GM23338 (cell line): ENCODE measurements around the gene MAN1A2. TPM values are rescaled to one million over a fixed set of nuclear protein-coding genes. Genes with fewer than 3 reads are reported as not detected.

ENCODE experiments used
- ATAC-seq: fragments of 200-7000 bp; cut with Tn5 transposase; 3 replicates; pipeline ENCODE4 v1.9.1; 2020
- DNase-seq: peaks from one replicate; pipeline ENCODE4 v3.0.0-alpha.2; 2015; ENCODE audit warnings: low spot score
- H2AFZ ChIP-seq: fragments of 200-600 bp; sonication (generic); 2 replicates; pipeline ENCODE4 v1.8.0; 2016; ENCODE audit warnings: antibody characterized with exemption, mild to moderate bottlenecking, moderate library complexity
- H3F3A ChIP-seq: fragments of 200-600 bp; sonication (generic); replicated peaks from 2 replicates; pipeline ENCODE4 v1.8.0; 2017; ENCODE audit warnings: antibody characterized with exemption, mixed run types, low read depth
- H3K27ac ChIP-seq: fragments of 200-600 bp; sonication (generic); 2 replicates; pipeline ENCODE4 v1.6.1; 2016; ENCODE audit warnings: low read depth
- H3K27me3 ChIP-seq: fragments of 200-600 bp; sonication (generic); 2 replicates; pipeline ENCODE4 v1.8.0; 2016; ENCODE audit warnings: mild to moderate bottlenecking, mixed run types, moderate library complexity; ENCODE audit not compliant: insufficient read depth
- H3K36me3 ChIP-seq: fragments of 200-600 bp; sonication (generic); 2 replicates; pipeline ENCODE4 v1.8.0; 2016; ENCODE audit warnings: mild to moderate bottlenecking; ENCODE audit not compliant: insufficient read depth
- H3K4me1 ChIP-seq: fragments of 200-600 bp; sonication (generic); 2 replicates; pipeline ENCODE4 v1.8.0; 2016; ENCODE audit warnings: mild to moderate bottlenecking, moderate library complexity; ENCODE audit not compliant: insufficient read depth
- H3K4me2 ChIP-seq: fragments of 200-600 bp; sonication (generic); 2 replicates; pipeline ENCODE4 v1.7.1; 2017; ENCODE audit warnings: mixed run types
- H3K4me3 ChIP-seq: fragments of 200-600 bp; sonication (generic); 2 replicates; pipeline ENCODE4 v1.6.1; 2016; ENCODE audit warnings: mixed run types
- H3K79me2 ChIP-seq: fragments of 200-600 bp; sonication (generic); replicated peaks from 2 replicates; pipeline ENCODE4 v1.8.0; 2017; ENCODE audit warnings: mild to moderate bottlenecking; ENCODE audit not compliant: insufficient read depth
- H3K9me2 ChIP-seq: fragments of 200-600 bp; sonication (generic); 2 replicates; pipeline ENCODE4 v1.8.0; 2017; ENCODE audit not compliant: insufficient read depth
- H4K20me1 ChIP-seq: fragments of 200-600 bp; sonication (generic); replicated peaks from 2 replicates; pipeline ENCODE4 v1.8.0; 2017; ENCODE audit warnings: mild to moderate bottlenecking; ENCODE audit not compliant: insufficient read depth
- H3K27ac Mint-ChIP-seq: 2 replicates; pipeline ENCODE4 v1.8.0; 2020; ENCODE audit warnings: inconsistent platforms, mild to moderate bottlenecking, moderate library complexity, mixed read lengths
- H3K27me3 Mint-ChIP-seq: 3 replicates; pipeline ENCODE4 v1.8.0; 2022; ENCODE audit warnings: low read depth, mild to moderate bottlenecking, moderate library complexity, mixed read lengths, inconsistent platforms; ENCODE audit not compliant: insufficient read depth, poor library complexity
- H3K36me3 Mint-ChIP-seq: 3 replicates; pipeline ENCODE4 v1.8.0; 2021; ENCODE audit warnings: low read depth, mild to moderate bottlenecking, inconsistent platforms, moderate library complexity, mixed read lengths
- H3K4me1 Mint-ChIP-seq: 3 replicates; pipeline ENCODE4 v1.8.0; 2020; ENCODE audit warnings: mild to moderate bottlenecking, inconsistent platforms, mixed read lengths
- H3K4me3 Mint-ChIP-seq: 3 replicates; pipeline ENCODE4 v1.8.0; 2021; ENCODE audit warnings: moderate library complexity, mild to moderate bottlenecking, inconsistent platforms, mixed read lengths
- H3K9me3 Mint-ChIP-seq: 3 replicates; pipeline ENCODE4 v1.8.0; 2020; ENCODE audit warnings: moderate library complexity, mild to moderate bottlenecking, inconsistent platforms, mixed read lengths
- CREB1 ChIP-seq: fragments of 250-450 bp; sonication (Bioruptor Pico); IDR thresholded peaks from 2 replicates; pipeline ENCODE4 v1.5.0; 2020; ENCODE audit warnings: low read depth, mild to moderate bottlenecking, moderate library complexity
- EZH2 ChIP-seq: fragments of 200-600 bp; sonication (generic); IDR thresholded peaks from one replicate; pipeline ENCODE4 v1.8.0; 2017; ENCODE audit warnings: antibody characterized with exemption, mild to moderate bottlenecking, low read depth; ENCODE audit not compliant: unreplicated experiment
- EZH2phosphoT487 ChIP-seq: fragments of 200-600 bp; sonication (generic); IDR thresholded peaks from one replicate; pipeline ENCODE4 v1.8.1; 2018; ENCODE audit warnings: antibody characterized with exemption; ENCODE audit not compliant: unreplicated experiment
- JUNB ChIP-seq: IDR thresholded peaks from one replicate; pipeline ENCODE4 v1.6.1; 2016; ENCODE audit warnings: antibody characterized with exemption; ENCODE audit not compliant: unreplicated experiment
- NANOG ChIP-seq: IDR thresholded peaks from 2 replicates; pipeline ENCODE4 v1.6.1; 2016; ENCODE audit warnings: antibody characterized with exemption, borderline replicate concordance
- POLR2AphosphoS5 ChIP-seq: IDR thresholded peaks from 2 replicates; pipeline ENCODE4 v1.6.1; 2016; ENCODE audit warnings: antibody characterized with exemption, low read depth
- STAT1 ChIP-seq: IDR thresholded peaks from one replicate; pipeline ENCODE4 v1.6.1; 2016; ENCODE audit warnings: antibody characterized with exemption; ENCODE audit not compliant: unreplicated experiment
- ZNF114 ChIP-seq: fragments of 250-450 bp; sonication (Bioruptor Pico); IDR thresholded peaks from 2 replicates; pipeline ENCODE4 v1.5.0; 2020; ENCODE audit warnings: mild to moderate bottlenecking, moderate library complexity
- ZNF331 ChIP-seq: fragments of 250-450 bp; sonication (Bioruptor Pico); IDR thresholded peaks from 2 replicates; pipeline ENCODE4 v1.5.0; 2020; ENCODE audit warnings: low read depth, mild to moderate bottlenecking, moderate library complexity
- polyA plus RNA-seq: library from polyadenylated mRNA; unstranded; fragments of >200 nt; fragmentation: Nextera tagmentation; extraction: Ambion mirVana; gene quantifications from 2 replicates; pipeline ENCODE4 v1.2.1, GENCODE V29; 2016
- total RNA-seq: library from RNA; depleted of rRNA; stranded (reverse); fragments of >200 nt; shearing (Covaris generic); gene quantifications from 2 replicates; pipeline ENCODE4 v1.2.3, GENCODE V29; 2014
- TF ChIP-seq, protein P1 (sequence below): IDR thresholded peaks from one replicate; pipeline ENCODE4 v1.6.1; 2018; ENCODE audit warnings: antibody characterized with exemption; ENCODE audit not compliant: unreplicated experiment
- TF ChIP-seq, protein P2 (sequence below): IDR thresholded peaks from 2 replicates; pipeline ENCODE4 v1.6.1; 2016; ENCODE audit warnings: antibody characterized with exemption
- TF ChIP-seq, protein P3 (sequence below), 2 experiments: fragments of 200-600 bp in 1 of 2; sonication (generic) in 1 of 2; conservative IDR thresholded peaks; 2 replicates each; pipeline versions ENCODE4 v1.5.1 to v1.6.1; 2016 to 2017; ENCODE audit warnings: antibody characterized with exemption in 2 of 2, low read depth in 2 of 2, mild to moderate bottlenecking in 2 of 2, moderate library complexity in 1 of 2
- TF ChIP-seq, protein P4 (sequence below): fragments of 250-450 bp; sonication (Bioruptor Pico); IDR thresholded peaks from 2 replicates; pipeline ENCODE4 v1.5.0; 2020; ENCODE audit warnings: mild to moderate bottlenecking, moderate library complexity

Gene MAN1A2
- total and polyA plus RNA-seq, 2 experiments from 2014 or later = 18.6 to 22.2 TPM

DNA sequence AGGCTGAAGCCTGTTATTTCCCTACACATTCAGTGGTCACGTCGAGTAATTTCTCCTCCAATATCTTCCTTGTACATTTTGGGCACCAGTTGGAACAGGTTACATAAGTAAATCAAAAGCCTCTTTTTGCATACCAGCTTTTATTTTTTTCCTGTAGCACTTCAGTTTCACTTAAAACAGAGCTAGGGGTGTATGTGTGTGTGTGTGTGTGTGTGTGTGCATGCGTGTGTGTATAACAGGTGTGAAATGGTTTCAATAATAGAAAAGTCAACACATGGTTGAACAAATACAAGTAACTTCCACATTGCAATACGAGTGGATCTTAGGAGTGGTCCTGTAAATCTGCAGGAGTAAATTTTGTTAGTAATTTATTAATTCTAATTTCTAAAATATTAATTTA is 3.0 kb upstream of the MAN1A2 start:
- H3K4me2 ChIP-seq = no peak overlapping the region
- H3F3A ChIP-seq = no peaks in the 10 kb centered on the region
- ATAC-seq (no peak), DNase-seq (no peak)
- H3K79me2 ChIP-seq = peaks cover 13% of the 10 kb centered on the region
- peaks cover 24% of the 10 kb centered on the region for H3K4me1 Mint-ChIP-seq
- H3K4me1 ChIP-seq = peaks cover 21% of the 10 kb centered on the region
- H3K4me3 ChIP-seq = no peak overlapping the region
- H3K9me3 Mint-ChIP-seq = peaks cover 3% of the 10 kb centered on the region; the same call in 2 of the 3 replicates
- no peaks in the 10 kb centered on the region for H4K20me1 ChIP-seq
- H3K36me3 Mint-ChIP-seq = no peaks in the 10 kb centered on the region; the same call in 2 of the 3 replicates
- no peak overlapping the region for H3K4me3 Mint-ChIP-seq
- no peaks in the 10 kb centered on the region for H3K36me3 ChIP-seq
- H3K27ac Mint-ChIP-seq = no peak overlapping the region
- peaks cover 10% of the 10 kb centered on the region for H3K27me3 Mint-ChIP-seq
- H3K27ac ChIP-seq = no peak overlapping the region
- H3K9me2 ChIP-seq = peaks cover 14% of the 10 kb centered on the region
- H3K27me3 ChIP-seq = peaks cover 30% of the 10 kb centered on the region
- TF ChIP-seq, protein P1, sequence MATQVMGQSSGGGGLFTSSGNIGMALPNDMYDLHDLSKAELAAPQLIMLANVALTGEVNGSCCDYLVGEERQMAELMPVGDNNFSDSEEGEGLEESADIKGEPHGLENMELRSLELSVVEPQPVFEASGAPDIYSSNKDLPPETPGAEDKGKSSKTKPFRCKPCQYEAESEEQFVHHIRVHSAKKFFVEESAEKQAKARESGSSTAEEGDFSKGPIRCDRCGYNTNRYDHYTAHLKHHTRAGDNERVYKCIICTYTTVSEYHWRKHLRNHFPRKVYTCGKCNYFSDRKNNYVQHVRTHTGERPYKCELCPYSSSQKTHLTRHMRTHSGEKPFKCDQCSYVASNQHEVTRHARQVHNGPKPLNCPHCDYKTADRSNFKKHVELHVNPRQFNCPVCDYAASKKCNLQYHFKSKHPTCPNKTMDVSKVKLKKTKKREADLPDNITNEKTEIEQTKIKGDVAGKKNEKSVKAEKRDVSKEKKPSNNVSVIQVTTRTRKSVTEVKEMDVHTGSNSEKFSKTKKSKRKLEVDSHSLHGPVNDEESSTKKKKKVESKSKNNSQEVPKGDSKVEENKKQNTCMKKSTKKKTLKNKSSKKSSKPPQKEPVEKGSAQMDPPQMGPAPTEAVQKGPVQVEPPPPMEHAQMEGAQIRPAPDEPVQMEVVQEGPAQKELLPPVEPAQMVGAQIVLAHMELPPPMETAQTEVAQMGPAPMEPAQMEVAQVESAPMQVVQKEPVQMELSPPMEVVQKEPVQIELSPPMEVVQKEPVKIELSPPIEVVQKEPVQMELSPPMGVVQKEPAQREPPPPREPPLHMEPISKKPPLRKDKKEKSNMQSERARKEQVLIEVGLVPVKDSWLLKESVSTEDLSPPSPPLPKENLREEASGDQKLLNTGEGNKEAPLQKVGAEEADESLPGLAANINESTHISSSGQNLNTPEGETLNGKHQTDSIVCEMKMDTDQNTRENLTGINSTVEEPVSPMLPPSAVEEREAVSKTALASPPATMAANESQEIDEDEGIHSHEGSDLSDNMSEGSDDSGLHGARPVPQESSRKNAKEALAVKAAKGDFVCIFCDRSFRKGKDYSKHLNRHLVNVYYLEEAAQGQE = no peak
- TF ChIP-seq, protein P2, sequence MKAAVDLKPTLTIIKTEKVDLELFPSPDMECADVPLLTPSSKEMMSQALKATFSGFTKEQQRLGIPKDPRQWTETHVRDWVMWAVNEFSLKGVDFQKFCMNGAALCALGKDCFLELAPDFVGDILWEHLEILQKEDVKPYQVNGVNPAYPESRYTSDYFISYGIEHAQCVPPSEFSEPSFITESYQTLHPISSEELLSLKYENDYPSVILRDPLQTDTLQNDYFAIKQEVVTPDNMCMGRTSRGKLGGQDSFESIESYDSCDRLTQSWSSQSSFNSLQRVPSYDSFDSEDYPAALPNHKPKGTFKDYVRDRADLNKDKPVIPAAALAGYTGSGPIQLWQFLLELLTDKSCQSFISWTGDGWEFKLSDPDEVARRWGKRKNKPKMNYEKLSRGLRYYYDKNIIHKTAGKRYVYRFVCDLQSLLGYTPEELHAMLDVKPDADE = no peak
- TF ChIP-seq NANOG = no peak
- no peak for TF ChIP-seq STAT1
- TF ChIP-seq ZNF331 (CRISPR knock-in tag) = no peak
- no peak for TF ChIP-seq EZH2
- TF ChIP-seq EZH2phosphoT487 = no peak
- no peak for TF ChIP-seq POLR2AphosphoS5
- TF ChIP-seq, protein P3, sequence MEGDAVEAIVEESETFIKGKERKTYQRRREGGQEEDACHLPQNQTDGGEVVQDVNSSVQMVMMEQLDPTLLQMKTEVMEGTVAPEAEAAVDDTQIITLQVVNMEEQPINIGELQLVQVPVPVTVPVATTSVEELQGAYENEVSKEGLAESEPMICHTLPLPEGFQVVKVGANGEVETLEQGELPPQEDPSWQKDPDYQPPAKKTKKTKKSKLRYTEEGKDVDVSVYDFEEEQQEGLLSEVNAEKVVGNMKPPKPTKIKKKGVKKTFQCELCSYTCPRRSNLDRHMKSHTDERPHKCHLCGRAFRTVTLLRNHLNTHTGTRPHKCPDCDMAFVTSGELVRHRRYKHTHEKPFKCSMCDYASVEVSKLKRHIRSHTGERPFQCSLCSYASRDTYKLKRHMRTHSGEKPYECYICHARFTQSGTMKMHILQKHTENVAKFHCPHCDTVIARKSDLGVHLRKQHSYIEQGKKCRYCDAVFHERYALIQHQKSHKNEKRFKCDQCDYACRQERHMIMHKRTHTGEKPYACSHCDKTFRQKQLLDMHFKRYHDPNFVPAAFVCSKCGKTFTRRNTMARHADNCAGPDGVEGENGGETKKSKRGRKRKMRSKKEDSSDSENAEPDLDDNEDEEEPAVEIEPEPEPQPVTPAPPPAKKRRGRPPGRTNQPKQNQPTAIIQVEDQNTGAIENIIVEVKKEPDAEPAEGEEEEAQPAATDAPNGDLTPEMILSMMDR (conservative IDR thresholded peaks at IDR 0.05; ENCODE audit: low read depth in 2 of 2) = no peak
- TF ChIP-seq, protein P4, sequence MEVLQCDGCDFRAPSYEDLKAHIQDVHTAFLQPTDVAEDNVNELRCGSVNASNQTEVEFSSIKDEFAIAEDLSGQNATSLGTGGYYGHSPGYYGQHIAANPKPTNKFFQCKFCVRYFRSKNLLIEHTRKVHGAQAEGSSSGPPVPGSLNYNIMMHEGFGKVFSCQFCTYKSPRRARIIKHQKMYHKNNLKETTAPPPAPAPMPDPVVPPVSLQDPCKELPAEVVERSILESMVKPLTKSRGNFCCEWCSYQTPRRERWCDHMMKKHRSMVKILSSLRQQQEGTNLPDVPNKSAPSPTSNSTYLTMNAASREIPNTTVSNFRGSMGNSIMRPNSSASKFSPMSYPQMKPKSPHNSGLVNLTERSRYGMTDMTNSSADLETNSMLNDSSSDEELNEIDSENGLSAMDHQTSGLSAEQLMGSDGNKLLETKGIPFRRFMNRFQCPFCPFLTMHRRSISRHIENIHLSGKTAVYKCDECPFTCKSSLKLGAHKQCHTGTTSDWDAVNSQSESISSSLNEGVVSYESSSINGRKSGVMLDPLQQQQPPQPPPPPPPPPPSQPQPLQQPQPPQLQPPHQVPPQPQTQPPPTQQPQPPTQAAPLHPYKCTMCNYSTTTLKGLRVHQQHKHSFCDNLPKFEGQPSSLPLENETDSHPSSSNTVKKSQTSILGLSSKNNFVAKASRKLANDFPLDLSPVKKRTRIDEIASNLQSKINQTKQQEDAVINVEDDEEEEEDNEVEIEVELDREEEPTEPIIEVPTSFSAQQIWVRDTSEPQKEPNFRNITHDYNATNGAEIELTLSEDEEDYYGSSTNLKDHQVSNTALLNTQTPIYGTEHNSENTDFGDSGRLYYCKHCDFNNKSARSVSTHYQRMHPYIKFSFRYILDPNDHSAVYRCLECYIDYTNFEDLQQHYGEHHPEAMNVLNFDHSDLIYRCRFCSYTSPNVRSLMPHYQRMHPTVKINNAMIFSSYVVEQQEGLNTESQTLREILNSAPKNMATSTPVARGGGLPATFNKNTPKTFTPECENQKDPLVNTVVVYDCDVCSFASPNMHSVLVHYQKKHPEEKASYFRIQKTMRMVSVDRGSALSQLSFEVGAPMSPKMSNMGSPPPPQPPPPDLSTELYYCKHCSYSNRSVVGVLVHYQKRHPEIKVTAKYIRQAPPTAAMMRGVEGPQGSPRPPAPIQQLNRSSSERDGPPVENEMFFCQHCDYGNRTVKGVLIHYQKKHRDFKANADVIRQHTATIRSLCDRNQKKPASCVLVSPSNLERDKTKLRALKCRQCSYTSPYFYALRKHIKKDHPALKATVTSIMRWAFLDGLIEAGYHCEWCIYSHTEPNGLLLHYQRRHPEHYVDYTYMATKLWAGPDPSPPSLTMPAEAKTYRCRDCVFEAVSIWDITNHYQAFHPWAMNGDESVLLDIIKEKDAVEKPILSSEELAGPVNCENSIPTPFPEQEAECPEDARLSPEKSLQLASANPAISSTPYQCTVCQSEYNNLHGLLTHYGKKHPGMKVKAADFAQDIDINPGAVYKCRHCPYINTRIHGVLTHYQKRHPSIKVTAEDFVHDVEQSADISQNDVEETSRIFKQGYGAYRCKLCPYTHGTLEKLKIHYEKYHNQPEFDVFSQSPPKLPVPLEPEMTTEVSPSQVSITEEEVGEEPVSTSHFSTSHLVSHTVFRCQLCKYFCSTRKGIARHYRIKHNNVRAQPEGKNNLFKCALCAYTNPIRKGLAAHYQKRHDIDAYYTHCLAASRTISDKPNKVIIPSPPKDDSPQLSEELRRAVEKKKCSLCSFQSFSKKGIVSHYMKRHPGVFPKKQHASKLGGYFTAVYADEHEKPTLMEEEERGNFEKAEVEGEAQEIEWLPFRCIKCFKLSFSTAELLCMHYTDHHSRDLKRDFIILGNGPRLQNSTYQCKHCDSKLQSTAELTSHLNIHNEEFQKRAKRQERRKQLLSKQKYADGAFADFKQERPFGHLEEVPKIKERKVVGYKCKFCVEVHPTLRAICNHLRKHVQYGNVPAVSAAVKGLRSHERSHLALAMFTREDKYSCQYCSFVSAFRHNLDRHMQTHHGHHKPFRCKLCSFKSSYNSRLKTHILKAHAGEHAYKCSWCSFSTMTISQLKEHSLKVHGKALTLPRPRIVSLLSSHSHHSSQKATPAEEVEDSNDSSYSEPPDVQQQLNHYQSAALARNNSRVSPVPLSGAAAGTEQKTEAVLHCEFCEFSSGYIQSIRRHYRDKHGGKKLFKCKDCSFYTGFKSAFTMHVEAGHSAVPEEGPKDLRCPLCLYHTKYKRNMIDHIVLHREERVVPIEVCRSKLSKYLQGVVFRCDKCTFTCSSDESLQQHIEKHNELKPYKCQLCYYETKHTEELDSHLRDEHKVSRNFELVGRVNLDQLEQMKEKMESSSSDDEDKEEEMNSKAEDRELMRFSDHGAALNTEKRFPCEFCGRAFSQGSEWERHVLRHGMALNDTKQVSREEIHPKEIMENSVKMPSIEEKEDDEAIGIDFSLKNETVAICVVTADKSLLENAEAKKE (CRISPR knock-in tag) = no peak
- no peak for TF ChIP-seq ZNF114 (CRISPR knock-in tag)
- TF ChIP-seq JUNB = no peak
- TF ChIP-seq CREB1 = no peak
- H2AFZ ChIP-seq = no peak overlapping the region
